Heart left ventricle (tissue), 13 donors: ENCODE data around the gene APOB.

ENCODE experiments used
- POLR2A ChIP-seq, 2 donors: fragments of 450-650 bp; IDR thresholded peaks; one replicate each; pipeline ENCODE4 v1.6.1; 2017; ENCODE audit warnings: antibody characterized with exemption in 2 of 2, mild to moderate bottlenecking in 2 of 2, moderate library complexity in 2 of 2
- TF ChIP-seq, protein P1 (sequence below), 12 donors: fragments of 200-600 bp; sonication (generic) in 4 of 12; IDR thresholded peaks; one replicate each; pipeline versions ENCODE4 v1.5.0 to v1.8.0; 2018 to 2022; ENCODE audit warnings: antibody characterized with exemption in 12 of 12, mild to moderate bottlenecking in 5 of 12
- donor health status: ischemic (EF 13 %, LVEDD 7.1; RV severe dilation, severe dysfunction).
- donor health status: DM: no; HTN: yes; CAD: no.
- donor health status: DM: no; HTN: no; CAD: no.
- donor health status: ischemic (EF 25% LVEDD 6.9; RV normal size, moderate dysfunction).
- donor health status: ischemic (EF 25% LVEDD 5.7; RV mildly dilated, moderate dysfunction).
- donor health status: ischemic (EF 35%, LVEDD 5.7; RV mildly dilated, moderate dysfunction).
- donor health status: nonischemic (EF 11% LVEDD 7.7; RV severe dilation, severe dysfunction).
- donor health status: DM: yes; HTN: yes; CAD: no.
- donor health status: PGD.
- donor health status: ischemic (EF 29% LVEDD 5.4; RV normal size, mild dysfunction).
- donor health status: nonischemic (EF 23%, LVEDD 6.1; RV moderate dilation, normal function).

- TF ChIP-seq, protein P1, sequence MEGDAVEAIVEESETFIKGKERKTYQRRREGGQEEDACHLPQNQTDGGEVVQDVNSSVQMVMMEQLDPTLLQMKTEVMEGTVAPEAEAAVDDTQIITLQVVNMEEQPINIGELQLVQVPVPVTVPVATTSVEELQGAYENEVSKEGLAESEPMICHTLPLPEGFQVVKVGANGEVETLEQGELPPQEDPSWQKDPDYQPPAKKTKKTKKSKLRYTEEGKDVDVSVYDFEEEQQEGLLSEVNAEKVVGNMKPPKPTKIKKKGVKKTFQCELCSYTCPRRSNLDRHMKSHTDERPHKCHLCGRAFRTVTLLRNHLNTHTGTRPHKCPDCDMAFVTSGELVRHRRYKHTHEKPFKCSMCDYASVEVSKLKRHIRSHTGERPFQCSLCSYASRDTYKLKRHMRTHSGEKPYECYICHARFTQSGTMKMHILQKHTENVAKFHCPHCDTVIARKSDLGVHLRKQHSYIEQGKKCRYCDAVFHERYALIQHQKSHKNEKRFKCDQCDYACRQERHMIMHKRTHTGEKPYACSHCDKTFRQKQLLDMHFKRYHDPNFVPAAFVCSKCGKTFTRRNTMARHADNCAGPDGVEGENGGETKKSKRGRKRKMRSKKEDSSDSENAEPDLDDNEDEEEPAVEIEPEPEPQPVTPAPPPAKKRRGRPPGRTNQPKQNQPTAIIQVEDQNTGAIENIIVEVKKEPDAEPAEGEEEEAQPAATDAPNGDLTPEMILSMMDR (IDR thresholded peaks at IDR 0.05) = no peak
- no peak for TF ChIP-seq POLR2A (IDR thresholded peaks at IDR 0.05)
Observed at GRCh38 chr2:21078296-21078695, 34.4 kb upstream of the APOB start.
